Activated CD8-positive, alpha-beta memory T cell treated with anti-CD3 and anti-CD28 coated beads, Interleukin-2, amount 50 U/mL, for 4 hours (primary cell): Measurements from ENCODE around the gene CCDC3.

Experiments
- DNase-seq: peaks from one replicate; pipeline ENCODE4 v3.0.0-alpha.2; 2020

Gene CCDC3

DNA sequence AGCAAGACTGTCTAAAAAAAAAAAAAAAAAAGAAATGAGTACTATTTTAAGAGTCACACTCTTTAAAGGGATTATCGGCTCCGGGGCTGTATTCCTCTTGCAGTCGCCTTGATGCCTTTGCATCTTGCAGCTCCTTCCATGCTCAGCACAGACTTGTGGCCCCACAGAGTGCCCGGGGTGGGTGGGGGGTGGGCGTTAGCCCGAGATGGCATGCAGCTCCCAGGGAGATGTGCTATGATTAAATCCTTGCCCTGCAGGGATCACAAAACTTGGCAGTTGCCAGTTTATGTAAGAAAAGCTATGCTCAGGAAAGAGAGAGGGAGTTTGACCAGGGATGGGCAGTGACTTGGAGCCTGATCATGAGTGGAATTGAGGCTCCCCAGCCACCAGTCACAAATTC, 81.9 kb downstream of the CCDC3 start:
- no peak for DNase-seq

DNA sequence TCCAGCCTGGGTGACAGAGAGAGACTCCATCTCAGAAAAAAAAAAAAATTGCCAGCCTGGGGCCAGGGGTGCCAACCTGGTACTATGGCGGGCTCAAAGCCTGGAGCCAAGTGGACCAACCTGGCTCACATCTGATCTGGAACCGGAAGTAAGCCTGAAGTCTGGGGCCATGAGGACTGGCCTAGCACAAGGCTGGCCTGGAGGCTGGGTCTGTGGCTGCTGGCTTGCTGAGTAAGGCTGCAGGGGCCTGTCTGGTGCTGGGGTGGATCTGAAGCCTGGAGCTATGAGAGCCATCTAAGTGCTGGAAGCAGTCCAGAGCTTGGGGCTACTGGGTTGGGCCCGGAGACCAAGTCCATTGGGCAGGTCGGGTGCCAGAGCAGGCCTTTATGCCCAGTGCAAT, 84.9 kb downstream of the CCDC3 start:
- no peak for DNase-seq

DNA sequence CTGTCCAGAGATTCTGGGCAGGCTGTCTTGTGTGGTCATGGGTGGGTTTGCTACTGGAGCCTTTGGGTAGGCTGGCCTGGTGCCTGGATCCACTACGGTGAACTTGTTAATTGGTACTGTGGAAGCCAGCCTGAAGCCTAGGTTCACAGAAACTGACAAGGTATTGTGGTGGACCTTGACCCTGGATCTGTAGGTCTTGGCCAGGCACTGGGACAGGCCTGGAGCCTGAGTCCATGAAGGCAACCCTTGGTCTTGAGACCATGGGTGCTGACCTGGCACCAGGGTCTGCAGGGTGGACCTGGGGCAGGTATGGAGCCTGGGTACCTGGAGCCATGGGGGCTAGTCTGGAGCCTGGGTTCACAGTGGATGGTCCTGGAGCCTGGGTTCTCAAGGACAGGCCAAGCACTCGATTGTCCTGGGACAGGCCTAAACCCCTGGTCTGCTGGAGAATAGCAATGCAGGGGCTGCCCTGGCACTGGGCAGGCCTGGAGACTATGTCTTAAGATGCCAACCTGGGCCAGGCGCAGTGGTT, 85.8 kb downstream of the CCDC3 start:
- no peak for DNase-seq

- no peak for DNase-seq
These were observed 87.4 kb downstream of the CCDC3 start for GRCh38 chr10:12914111-12914510.

- DNase-seq = no peak
These were observed 89.7 kb downstream of the CCDC3 start for GRCh38 chr10:12911795-12912194.

DNA sequence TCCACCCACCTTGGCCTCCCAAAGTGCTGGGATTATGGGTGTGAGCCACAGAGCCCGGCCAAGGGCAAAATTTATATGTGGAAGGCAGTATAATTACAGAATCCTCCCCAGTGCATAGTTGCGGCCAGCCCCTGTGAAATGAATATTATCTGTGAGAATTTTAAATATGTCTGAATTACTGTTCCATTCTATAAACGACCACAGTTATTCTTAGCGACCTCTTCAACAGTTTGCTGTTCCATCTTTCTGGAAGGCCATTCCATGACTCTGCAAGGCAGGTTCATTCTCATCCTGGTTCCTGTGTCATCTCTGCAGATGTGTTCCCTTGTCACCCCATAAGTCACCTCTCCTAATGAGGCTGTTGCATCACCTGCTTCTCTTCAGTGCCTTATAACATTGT, 90.7 kb downstream of the CCDC3 start:
- no peak for DNase-seq

GRCh38 chr10:12909836-12910185, 91.7 kb downstream of the CCDC3 start:
- no peak for DNase-seq

- no peak for DNase-seq
These were observed 92.2 kb downstream of the CCDC3 start for GRCh38 chr10:12909182-12909835.

DNA sequence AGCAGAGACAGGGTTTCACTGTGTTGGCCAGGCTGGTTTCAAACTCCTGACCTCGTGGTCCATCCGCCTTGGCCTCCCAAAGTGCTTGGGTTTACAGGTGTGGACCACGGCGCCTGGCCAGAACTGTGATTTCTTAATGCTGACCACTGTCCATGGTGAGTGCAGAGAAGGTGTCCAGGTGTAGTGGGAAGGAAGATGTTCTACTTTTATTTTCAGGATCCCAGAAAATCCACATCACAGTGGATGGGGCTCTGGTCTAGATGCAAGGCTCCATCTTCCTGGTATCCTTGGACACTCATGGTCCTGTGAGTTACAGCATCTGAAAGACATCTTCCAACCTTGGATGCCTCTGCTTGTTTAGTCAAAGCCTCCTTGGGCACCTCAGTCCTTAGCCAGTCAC, 92.7 kb downstream of the CCDC3 start:
- no peak for DNase-seq

DNA sequence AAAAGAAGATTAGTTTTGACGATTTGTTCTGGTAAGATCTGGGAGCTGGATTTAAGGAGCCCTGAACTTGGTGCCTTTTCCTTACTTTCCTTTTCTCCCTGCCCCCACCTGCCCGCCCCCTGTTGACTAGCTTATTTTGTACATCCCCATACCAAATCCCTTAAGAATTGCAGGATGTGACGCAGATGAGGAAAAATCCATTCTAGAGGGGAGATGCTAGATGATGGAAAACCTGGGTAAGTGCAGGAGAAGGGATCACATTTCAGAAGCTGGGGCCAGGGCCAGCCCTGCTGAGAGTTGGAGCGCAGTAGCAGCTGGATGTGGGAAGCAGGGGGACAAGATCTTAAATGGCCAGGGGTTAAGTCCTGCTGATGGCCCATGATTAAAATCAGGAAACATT, 93.9 kb downstream of the CCDC3 start:
- DNase-seq = no peak

DNA sequence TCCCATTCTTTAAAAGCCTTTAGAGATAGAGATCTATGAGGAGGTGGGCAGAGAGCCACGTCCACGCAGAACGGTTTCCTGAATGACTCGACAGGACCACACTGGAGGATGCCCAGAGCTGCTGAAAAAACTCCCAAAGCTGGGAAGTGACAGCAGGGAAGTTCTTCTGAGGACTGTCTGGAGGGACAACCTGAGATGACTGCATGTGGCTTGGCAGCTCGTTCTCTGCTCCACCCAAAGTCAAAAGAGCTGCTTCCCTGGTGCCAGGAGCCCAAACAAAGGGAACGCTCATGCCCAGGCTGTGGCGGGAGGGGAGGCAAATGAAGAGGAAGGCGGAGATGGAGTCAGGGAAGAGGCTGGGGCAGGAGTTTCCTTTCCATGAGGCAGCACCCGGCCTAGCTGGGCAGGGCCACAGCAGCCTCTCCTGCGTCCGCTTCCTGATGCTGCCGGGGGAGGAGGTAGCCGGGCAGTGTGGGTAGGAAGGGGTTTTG, 95.4 kb downstream of the CCDC3 start:
- DNase-seq = no peak

DNA sequence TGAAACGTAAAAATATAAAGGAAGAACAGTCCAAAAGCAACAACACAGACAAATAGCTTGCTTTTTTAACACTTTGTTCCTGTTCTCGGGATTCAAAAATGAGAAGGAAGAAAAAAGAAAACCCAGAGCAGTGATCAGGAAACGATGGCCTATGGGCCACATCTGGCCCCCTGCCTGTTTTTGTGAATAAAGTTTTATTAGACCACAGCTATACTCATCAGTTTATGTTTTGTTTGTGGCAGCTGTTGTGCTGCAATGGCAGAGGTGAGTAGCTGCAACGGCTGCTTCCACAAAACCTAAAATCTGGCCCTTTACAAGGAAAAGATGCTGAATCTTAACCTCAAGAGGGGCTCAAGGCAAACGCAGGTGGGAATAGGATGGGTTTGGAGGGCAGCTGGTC, 96.4 kb downstream of the CCDC3 start:
- DNase-seq = no peak

DNA sequence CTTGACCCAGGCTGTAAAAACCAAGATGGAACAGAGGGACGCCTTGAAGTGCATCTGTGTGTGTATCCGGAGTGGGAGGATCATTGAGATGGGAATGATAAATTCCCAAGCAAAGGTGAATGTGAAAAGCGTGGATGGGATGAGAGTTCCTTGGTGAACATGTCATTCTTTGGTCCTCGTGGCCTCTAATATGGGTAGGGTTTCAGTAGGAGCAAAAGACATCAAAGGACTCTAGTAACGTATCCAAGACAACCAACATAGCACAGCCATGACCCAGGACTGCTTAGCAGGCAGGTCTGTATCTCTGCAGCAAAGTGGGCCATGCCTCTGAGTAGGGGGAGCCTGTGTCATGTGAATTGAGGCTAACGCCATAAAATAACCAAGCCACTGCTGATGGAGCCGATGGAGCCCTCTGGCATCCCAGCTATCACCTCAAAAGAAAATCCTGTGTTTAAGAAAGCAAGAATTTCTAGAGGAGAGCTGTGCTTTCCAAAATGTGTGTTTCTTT, 98.6 kb downstream of the CCDC3 start:
- no peak for DNase-seq

DNA sequence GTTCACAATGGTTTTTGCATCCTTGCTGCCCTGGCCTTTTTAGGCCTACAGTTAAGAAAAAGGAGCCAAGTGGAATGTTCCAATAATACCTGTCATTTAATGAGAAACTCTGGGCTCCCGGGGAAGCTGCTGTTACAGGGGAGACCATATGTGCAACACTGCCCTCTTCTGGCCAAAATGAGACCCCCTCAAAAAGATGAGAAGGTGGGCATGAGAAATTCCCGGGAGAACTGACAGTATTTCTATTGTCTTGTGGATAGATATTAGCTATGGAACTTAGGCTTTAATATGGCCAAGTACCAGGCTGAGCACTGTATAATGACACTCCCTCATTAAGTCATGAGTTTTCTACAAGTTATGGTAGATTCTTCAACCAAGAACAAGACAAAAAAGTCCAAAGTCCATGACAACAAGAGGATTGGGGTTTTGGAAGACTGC, 99.4 kb downstream of the CCDC3 start:
- DNase-seq = peak; percentile 39

DNA sequence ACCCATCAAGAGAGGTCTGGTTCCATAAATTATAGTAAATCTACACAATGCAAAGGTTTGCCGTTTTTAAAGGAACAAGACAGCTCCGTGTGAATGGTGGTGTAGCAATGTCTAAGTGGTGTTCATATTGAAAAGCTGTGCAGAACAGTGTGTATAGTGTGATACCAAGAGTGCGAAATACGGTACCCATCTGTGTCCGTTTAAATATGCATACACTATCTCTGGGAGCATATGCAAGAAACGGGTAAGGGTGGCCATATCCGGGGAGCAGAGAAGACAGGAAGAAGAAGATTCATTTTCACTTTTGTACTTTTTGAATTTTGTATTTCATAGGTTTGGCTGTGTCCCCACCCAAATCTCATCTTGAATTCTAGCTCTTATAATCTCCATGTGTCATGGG, 102.0 kb downstream of the CCDC3 start:
- DNase-seq = no peak

DNA sequence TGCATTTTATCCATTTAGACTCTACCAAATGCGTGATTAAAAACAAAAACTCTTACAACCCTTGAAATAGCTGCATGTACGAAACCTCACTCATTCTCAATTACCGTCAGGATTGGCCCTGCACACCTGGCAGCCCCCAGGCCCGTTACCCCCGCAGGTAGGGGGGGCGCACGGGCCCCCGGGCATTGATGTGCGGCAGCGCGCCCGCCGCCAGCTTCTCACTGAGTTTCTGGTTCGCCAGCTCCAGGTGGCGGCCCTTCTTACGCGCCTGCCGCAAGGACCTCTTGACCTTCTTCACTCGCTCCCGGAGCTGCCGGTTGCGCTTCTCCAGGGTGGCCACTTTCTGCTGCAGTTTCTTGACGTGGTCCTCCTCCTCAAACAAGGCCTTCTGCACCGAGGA, 103.2 kb downstream of the CCDC3 start:
- DNase-seq = no peak

GRCh38 chr10:12897278-12897677, 104.2 kb downstream of the CCDC3 start:
- DNase-seq = no peak

- no peak for DNase-seq
These were observed 105.3 kb downstream of the CCDC3 start for GRCh38 chr10:12896251-12896650.

GRCh38 chr10:12892924-12893323, 108.6 kb downstream of the CCDC3 start:
- DNase-seq = no peak

GRCh38 chr10:12890958-12891357, 110.6 kb downstream of the CCDC3 start:
- DNase-seq = no peak

DNA sequence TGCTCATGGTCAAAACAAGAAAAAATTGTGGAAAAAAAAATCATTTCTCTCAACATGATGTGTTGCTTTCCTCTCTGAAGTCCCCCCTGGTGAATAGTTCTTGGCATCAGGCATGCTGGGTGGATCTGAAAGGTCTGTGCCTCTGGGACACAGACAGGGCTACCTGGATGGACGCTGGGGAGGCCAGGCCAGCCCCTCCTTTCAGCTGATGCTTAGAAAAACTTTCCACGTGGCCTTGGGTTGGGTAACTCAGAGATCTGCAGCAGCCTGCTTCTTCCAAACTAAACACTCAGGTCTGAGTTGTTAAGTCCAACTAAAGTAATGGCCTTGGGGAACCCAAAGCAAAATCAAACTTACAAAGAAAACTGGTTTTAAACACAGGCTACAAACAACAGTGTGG, 113.0 kb downstream of the CCDC3 start:
- no peak for DNase-seq

DNA sequence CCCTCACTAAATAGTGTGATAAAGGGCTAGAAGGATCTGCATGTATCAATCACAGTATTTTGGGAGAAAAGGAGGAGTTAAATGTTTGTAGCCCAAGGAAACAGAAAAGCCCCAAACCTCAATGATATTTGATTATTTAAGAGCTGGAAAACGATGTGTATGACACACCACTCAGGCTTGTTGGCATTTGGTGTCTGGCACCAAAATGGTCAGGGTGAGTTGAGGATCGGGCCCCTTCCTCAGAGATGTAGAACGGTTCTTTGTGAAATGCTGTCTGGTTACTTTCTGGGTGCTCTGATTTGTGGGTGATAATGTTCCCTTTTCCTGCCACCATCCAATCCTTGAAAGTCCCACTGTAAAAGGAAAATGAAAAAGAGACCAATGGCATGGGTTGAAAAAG, 113.7 kb downstream of the CCDC3 start:
- DNase-seq = no peak

GRCh38 chr10:12884851-12885250, 116.7 kb downstream of the CCDC3 start:
- no peak for DNase-seq

- no peak for DNase-seq
These were observed 121.1 kb downstream of the CCDC3 start for GRCh38 chr10:12880423-12880822.

DNA sequence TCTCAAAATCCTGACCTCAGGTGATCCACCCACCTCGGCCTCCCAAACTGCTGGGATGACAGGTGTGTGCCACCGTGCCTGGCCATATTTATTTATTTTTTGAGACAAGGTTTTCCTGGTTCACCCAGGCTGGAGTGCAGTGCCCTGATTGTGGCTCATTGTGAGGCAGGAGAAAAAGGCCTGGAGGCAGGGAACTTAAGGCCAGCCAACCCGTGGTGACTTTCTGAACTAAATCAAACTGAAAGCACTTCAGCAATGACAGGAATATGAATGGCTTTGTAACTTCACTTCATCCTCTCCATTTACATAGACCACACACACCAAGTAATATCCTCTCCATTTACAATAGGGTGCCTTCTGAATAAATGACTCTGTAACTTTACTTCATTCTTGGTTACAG, 124.4 kb downstream of the CCDC3 start:
- DNase-seq = no peak
